ENCODE measurements around the gene CIT.
"Not testable (repeated sequence)": the region's sequence is repeated elsewhere in the genome, so short reads cannot be mapped to it uniquely, and the experiment has no call there.

Gene CIT

DNA sequence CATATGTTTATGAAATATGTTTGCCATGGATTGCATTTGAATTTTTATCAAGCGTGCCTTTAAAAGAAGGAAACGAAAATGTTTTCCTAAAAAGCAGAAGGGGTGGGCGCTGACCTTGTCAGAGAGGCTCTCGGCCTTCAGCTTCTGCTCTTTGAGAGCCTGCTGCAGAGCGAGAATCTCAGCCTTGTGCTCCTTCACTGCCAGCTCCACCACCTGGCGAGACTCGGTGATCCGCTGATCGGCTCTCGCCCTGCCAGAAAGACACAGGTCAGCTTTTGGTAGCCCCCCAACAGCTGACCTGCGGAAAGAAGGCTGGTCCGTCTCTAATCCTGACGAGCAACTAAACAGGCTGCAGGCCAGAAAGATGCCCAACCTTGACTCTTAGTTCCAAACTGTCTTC, 146.7 kb downstream of the CIT start:
- DNase-seq: no peak

DNA sequence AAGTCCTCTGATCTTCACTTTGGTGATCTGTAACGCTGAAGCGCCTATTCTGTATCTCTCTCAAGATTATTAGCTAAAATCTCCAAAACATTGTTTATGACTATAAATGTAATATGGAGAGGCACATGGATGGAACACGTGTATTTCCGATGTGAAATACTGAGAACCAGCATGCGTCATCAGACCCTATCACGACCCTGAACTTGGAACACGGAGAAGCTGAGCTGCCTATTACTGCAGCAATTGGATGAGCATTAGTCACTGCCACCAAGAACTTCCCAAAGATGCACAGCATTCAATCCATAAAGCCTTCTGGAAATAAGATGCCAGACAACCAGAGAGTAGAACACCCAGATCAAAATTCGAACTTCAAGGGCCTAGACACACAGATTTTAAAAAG, 147.2 kb downstream of the CIT start:
- no peak for DNase-seq

DNA sequence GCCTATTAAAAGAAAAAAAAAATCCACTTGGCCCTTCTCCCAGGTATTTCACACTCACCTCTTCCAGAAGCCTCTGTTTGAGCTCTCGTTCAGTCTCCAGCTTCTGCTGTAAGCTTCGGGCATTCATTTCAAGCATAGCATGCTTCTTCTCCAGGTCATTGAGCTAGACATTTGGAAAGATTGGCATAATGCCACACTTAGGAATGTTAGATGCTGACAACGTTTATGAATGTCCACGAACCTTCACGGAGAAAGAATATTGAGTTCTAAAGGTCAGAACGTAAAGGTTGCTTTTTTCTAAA, 148.7 kb downstream of the CIT start:
- no peak for DNase-seq

DNA sequence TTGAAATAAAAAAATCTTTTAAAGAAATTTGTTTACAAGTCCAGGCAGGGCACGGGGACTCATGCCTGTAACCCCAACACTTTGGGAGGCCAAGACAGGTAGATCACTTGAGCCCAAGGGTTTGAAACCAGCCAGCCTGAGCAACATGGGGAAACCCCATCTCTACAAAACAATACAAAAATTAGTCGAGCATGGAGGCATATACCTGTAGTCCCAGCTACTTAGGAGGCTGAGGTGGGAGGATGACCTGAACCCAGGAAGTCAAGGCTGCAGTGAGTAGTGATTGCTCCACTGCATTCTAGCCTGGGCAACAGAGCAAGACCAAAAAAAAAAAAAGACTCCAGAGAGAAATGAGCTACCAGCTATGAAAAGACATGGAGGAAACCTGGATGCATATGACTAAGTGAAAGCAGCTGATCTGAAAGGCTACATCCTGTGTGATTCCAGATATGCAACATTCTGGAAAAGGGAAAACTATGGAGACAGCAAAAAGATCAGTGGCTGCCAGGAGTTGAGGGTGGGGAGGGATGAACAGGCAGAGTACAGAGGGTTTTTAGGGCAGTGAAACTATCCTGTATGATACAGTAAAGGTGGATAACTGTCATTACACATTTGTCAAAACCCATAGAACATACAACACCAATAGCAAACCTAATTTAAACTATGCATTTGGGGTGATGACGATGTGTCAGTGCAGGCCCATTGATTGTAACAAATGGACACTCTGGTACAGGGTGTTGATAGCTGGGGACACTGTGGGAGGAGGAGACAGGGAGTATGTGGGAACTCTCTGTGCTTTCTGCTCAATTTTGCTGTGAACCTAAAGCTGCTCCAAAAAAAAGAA, 149.3 kb downstream of the CIT start:
- DNase-seq: no peak

DNA sequence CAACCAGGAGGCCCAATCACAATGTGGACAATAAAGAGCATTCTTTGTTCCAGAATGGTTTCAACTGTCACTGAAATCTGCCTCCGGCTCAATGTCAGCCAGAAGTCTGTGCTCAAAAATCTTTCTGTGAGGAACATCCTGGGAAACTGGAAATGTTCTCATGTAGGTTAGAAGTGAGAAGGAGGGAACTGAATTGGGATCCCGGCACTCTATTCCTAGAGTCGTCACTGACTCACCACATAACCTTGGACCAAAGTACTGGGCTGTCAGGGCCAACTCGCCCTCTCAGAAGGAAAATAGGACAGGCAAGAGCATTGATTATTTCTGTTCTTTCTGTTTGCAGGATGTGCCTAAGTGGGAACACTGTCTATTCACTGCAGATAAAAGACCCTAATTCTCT, 151.6 kb downstream of the CIT start:
- DNase-seq: no peak

DNA sequence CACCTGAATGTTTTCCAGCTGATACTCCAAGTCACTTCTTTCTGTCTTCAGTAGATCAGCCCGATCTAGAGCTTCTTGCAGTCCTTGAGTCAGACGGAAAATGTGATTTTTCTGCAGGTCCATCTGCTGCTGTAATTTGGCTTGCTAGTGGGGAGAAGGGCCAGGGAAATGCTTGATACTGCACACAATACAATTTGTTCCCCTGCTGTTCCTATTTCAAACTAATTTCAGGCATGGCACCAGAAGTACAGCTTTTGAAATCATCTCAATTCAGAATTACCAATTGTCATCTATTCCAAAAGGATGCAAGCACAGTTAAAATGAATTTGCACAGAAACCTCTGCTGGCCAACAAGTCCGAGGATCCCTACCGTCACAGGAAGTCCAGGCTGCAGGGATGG, 155.8 kb downstream of the CIT start:
- DNase-seq: no peak

DNA sequence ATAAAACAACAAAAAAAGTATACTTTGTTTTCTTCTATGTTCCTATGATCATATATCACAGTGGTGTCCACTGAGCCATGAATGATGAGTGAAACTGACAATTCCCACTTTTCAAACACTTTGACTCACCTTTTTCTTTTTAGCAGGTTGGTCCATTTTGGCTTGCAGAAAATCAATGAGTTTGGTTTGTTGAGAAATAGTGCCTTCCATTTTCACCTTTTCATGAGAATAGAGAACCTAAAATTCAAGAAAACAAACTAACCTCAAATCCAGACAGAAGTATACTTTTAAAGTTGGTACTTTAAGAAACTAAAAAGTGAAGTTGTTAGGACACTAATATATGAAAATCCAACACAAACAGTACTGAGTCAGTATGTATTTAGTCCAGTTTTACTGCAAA, 156.8 kb downstream of the CIT start:
- DNase-seq: no peak

DNA sequence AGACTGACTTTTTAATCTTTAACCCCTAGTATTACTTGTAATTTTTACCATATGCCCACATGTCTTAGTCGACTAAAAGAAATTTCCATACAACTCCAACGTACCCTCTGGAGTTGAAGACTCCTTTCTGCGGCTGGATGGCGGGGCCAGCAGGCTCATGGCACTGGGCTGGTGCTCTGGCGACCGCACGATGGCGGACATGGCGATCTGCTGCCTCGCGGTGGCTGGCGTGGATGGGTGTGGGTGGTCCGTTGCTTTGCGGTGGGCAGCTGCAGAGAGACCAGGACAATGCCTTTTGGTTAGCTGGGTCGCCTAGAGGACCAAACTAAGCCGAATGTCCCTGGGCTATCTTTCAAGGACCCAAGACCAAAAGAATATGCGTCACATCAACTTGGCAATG, 159.0 kb downstream of the CIT start:
- DNase-seq: no peak

DNA sequence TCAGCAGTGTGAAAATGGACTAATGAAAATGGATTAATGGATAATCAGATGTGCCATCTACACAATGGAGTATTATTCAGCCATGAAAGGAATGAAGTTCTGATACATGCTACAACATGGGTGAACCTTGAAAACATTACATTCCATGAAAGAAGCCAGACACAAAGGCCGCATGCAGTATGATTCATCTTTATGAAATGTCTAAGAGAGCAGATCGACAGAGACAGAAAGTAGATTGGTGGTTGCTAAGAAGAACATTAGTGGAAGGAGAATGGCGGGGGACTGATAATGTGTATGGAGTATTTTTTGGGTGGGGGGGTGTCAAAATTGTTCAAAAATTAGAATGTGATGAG, 161.9 kb downstream of the CIT start:
- no peak for DNase-seq

DNA sequence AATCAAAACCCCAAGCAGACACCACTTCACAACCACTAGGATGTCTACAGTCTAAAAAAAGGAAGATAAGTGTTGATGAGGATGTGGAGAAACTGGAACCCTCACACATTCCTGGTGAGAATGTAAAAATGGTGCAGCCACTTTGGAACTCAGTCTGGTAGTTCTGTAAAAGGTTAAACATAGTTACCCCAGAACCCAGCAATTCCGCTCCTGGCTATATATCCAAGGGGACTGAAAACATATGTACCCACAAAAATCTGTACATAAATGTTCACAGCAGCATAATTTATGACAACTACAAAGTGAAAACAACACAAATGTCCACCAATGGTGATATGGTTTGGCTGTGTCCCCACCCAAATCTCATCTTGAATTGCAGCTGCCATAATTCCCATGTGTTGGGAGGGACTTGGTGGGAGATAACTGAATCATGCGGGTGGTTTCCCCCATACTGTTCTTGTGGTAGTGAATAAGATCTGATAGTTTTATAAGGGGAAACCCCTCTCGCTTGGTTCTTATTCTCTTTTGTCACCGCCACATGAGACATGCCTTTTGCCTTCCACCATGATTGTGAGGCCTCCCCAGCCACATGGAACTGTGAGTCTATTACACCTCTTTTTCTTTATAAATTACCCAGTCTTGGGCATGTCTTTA, 162.4 kb downstream of the CIT start:
- no peak for DNase-seq

DNA sequence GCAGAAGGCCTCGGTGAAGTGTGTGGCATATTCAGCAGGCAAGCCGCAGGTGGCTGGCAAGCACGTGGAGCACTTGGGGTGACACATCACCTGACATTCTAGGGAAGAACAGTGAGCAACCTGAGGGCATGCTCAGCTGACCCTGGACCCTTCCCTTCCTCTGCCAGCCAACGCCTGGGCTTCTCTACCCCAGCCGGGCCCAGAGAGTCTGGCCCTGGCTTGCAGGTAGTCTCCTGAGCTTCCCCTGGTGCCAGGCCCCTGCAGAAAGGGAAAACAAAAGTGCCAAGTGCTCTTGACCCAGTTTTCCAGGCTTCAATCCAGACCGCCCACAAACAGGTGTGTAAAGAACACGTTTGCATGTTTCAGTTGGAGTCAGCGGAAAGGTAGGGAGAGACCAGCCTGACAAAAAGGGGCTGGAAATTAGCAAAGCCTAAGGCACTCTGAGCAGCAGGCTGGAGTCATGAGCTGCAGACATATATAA, 163.5 kb downstream of the CIT start:
- DNase-seq: no peak

DNA sequence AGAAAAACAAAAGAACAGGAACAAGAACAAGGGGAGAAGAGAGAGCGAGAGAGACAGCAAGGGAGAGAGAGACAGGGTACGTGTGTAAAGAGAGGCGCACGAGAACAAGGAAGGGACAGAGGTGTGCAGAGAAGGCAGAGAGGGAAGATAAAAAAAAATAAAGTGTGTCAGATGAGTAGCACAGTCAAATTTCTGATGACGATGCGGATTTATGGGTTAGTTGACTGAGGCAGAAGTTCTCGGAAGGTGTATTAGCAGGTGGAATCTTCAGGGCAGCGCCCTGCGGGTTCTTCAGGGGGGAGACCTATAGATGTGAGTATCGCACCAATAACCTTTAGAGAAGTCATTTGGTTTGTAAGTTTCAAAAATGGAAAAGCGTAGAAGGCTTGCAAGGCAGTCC, 164.4 kb downstream of the CIT start:
- no peak for DNase-seq

DNA sequence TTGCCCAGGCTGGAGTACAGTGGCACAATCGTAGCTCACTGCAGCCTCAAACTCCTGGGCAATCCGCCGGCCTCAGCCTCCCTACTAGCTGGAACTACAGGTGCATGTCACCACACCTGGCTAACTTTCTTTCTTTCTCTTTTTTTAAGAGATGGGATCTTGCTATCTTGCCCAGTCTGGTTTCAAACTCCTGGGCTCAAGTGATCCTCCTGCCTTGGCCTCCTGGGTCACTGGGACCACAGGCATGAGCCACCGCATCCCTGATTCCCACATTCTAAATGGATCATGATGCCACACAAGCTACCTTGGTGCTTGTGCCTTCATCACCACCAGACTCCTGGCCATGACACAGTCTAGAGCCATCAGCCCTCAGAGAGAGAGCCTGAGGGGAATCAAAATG, 165.4 kb downstream of the CIT start:
- DNase-seq: no peak

DNA sequence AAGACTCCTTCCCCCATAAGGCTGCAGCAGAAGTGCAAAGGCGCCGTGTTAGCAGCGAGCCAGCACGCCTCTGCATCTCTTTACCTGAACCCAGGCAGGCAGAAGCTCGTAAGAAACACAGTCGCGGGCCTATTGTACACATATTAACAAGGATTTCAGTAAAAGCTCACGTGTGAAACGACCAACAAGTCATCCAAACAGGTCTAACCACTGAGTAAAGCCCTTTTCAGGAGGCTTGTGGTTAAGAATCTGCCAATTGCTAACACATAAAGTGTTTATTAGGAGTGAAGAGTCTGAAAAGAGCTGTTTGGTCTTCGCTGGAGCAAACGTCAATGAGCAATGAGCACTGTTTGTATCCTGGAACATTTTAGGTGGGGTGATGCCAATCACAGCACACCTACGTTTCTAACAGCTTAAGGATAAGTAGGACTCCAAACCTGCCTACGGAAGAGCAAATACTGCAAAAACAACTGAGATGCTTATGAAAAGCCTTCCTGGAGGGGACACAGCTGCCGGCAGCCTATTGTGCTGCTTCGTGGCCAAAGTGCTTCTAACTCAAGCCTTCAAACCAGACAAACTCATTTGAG, 166.1 kb downstream of the CIT start:
- DNase-seq: no peak

DNA sequence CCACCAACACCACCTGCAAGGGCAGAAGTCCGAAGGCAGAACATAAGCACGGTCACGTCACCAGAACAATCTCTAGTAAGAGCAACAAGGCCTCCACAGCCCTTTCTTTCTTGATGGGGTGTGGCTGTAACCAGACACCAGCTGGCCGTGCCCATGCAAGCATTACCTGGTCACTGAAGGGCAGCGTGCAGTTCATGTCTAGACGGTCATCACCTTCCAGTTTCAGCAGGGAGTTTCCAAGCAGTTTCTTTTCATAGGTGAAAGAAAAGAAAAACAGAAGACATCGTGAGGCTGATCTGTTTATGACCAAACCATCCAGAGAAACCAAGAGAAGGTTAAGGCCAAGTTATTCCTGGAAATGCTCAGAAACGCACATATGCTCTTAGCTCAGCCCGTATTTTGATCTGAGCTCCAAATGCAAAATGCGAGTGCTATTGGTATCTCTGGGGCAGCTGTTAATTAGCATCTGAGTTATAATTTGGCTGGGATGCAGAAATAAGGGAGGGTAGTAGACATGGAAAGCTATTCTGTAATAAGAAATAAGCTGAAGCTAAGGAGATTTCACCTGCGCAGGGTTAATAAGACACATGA, 166.7 kb downstream of the CIT start:
- no peak for DNase-seq

DNA sequence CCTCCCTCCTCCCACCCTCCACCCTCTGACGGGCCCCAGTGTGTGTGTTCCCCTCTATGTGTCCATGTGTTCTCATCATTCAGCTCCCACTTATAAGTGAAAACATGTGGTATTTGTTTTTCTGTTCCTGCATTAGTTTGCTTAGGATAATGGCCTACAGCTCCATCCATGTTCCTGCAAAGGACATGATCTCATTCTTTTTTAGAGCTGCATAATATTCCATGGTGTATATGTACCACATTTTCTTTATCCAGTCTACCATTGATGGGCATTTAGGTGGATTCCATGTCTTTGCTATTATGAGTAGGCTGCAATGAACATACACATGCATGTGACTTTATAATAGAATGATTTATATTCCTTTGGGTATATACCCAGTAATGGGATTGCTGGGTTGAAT, 170.7 kb downstream of the CIT start:
- DNase-seq: not testable (repeated sequence)

DNA sequence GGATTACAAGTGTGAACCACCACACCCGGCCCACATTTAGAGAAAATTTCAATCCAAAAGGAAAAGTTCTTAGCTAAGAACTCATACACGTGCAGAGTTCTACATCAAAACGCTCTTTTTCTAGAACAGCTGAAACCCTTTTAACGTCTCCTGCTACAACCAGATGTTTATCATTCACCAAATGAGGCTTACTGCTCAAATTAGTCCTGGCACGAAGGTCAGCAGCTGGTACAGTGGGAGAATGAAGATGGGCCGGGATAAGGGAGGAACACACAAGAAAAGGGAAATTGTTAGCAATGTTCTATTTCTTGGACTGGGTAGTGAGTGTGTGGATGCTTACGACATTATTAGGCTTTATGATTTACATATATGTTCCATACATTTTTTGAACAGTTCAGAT, 171.9 kb downstream of the CIT start:
- DNase-seq: no peak

DNA sequence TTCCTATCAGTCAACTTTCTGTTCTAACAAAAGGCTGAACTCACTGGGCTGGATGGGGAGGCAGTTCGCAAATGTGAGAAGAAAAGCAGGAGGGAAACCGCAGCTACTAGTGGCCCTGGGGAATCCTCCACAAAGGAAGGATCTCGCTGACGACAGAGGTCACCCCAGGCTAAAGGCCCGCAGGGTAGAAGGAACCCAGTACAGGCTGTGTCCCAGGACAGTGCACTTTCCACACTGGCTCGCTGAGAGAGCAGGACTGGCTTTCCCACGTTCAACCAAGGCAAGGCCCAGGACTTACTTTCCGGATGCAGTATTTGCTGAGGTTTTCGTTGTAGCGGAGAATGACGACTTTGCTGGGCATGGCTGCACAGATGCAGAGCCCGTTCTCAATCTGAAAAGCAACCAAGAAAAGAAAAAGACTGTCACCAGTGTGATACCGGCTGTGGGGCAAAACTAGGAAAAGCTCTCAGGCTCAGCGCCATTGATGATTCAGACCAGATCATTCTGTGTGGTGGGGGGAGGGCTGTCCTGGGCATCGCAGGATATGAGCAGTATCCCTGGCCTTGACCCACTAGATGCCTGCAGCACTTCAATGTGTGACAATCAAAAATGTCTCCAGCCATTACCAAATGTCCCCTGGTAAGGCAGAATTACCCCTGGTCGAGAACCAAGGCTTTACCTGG, 172.9 kb downstream of the CIT start:
- DNase-seq: no peak

DNA sequence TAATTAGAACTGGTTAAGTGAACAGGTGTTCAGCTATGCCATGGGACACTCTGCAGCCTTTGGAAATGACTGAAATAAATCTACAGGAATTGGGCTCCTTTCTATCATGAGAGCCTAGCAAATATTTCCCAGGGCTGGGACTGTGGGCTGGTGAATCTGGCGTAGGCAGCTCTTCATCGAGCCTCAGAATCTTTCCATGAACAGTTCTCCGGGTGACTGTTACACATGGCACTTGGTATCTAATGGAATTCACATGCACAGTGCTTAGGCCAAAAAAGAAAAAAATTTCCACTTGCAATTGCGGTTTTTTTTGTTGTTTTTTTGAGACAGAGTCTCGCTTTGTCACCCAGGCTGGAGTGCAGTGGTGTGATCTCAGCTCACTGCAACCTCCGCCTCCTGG, 177.0 kb downstream of the CIT start:
- no peak for DNase-seq

DNA sequence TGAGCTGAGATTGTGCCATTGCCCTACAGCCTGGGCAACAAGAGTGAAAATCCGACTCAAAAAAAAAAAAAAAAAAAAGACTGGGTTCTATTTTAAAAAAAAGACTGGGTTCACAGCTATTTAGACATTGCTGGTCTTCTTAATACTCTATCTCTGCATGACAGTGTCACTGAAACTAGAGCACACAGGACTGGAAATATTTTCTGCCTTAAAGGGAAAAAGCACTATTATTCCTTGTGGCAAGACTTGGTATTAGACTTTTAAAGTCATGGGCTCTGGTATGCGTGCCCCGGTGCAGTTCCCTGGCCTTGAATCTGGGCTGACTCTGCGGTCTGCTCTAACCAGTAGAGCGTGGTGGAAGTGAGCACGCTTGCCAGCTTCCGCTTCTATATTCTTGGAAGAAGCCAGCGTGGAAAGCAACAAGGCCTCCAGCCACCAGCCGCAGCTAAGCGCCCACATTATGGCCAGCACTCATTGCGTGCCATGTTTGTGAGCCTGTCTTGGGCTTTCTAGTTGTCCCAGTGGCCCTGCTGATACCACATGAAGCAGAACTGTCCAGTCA, 177.8 kb downstream of the CIT start:
- DNase-seq: no peak

DNA sequence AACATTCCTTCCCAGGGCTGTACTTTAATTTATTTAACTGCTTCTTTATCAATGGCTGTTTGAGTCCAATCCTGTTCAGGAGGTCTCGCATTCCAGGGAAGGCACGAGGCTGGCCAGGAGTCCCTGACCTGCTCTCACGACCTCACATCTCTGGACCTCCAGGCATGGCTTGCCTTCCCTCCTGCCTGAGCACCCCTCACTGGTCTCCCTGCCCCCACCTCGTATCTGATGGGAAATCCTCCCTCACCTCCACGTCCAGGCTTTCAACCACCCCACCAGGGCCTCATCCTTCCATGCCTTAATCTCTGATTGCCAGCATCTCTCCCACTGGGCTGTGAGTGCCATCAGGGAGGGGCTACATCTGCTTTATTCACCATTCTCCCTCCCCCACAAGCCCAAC, 180.2 kb downstream of the CIT start:
- no peak for DNase-seq

DNA sequence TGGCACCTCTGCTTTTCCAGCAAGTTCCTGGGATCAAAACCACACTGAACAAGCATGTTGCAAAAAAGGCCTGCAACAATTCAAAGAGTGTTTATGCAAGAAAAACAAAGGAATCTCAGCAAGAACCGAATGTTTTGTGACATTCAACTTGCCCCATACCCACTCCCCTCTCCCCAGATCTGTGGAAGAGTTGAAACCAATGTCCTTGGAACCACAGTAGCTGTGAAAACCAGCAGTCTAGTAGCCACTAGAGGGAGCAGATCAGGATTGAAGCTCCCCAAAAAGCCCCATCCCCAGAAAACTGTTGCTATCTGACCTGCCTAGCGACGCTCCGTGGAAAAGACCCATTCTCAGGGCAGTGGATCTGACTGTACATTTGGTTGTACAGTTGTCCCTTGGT, 182.1 kb downstream of the CIT start:
- DNase-seq: no peak

DNA sequence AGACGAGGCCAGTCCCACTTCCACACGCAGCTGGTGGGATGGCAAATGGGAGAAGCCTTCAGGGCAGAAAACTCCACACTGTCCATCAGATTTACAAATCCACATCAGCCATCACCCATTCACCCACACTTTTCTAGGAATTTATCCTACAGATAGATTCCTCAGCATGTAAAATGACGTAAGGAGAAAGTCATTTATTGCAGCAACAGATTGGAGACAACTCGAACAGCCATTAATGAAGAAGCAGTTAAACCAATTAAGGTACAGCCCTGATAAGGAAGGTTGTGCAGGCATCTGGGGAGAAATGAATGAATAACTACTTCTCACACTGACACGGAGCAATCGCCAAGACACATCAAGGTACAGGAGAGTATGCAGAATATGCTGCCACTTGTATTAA, 183.0 kb downstream of the CIT start:
- no peak for DNase-seq

All from COR-L47 (cell line).